NCI-H187 (cell line): ENCODE measurements around the gene SYNE1.
"Not testable (repeated sequence)": the region's sequence is repeated elsewhere in the genome, so short reads cannot be mapped to it uniquely, and the experiment has no call there.

ENCODE experiments used
- DNase-seq, 2 experiments: peaks; one replicate each; lab custom pipeline; 2025; lab: John Stamatoyannopoulos, UW

Gene SYNE1

DNA sequence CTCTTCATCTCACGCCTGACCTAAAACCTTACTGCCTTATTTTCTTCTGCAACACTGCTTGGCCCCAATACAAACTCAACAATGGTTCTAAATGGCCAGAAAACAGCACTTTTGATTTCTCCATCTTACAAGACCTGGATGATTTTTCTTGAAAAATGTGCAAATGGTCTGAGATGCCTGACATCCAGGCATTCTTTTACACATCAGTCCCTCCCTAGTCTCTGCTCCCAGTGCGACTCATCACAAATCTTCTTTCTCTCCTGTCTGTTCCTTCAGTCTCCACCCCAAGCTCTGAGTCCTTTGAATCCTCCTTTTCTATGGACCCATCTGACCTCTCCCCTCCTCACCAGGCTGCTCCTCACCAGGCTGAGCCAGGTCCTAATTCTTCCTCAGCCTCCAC, 145.7 kb downstream of the SYNE1 start:
- DNase-seq, result not testable (repeated sequence)

DNA sequence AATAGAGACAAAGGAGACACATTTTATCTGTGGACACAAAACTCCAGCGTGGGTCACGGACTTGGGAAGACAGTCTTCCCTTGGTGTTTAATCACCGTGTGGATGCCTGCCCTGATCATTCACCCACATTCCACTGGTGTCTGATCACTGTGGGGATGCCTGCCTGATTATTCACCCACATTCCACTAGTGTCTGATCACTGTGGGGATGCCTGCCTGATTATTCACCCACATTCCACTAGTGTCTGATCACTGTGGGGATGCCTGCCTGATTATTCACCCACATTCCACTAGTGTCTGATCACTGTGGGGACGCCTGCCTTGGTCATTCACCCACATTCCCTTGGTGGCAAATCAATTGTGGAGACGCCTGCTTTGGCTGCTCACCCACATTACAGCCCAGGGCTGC, 146.2 kb downstream of the SYNE1 start:
- DNase-seq, result not testable (repeated sequence)

DNA sequence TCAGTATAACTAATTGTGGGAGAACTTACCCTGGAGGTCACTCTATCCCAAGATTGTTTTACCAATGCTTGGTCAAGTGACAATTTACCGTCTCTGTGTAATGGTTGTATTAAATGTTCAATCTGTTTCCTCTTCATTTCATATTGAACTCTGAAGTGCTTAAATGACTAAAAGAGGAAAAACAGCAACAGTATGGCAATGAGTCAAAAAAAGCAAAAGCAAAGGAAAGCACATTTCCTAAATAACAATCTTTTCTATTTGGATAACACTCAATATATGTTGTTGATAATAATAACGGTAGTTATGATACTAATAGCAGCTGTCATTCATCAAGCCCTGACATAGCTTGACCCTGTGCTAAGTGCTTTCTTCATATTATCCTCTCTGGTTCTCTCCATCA, 152.4 kb downstream of the SYNE1 start:
- no peak for DNase-seq

DNA sequence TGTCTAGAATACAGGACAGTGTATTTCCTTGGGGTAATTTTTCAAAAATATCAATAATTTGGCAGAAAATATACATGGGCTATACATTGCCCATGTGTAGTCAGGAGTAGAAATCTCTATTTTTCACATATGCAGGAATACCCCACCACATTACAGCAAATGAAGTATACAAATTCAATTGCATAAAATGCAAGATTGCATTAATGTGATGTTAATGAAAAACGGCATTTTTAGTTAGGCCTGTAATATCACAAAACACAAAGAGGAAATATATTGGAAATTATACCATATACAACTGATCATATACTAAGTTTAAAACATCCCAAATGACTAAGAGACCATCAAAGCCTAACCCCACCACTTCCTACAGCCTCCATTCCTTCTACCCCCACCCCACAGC, 154.9 kb downstream of the SYNE1 start:
- no peak for DNase-seq

DNA sequence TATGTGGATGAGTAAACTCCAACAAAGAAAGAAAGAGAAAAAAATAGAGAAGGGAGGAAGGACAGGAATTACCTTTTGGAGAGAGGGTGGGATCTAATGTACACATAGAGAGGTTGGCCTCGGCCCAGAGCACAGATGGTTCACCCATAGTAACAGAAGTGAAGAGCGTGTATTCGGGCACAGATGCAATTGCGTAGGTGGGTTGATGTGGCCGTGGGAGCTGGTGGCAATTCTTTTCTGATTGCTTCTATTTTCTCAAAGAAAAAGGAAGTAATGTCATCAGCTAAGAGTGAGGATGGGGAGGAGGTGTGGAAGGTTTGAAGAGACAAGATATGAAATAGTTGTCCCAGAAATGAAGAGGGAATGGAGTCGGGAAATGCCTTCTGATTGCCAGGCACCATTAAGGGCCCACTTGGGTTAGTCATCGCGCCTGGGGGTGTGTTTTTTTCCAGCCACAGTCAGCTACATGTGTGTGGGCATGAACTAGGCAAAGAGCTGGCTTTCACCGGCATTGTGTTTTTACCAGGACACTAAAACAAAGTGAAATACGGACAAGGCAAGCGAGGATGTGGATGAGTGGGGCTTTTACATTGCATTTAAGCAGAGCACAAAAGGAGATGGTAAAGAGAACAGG, 158.7 kb downstream of the SYNE1 start:
- no peak for DNase-seq

DNA sequence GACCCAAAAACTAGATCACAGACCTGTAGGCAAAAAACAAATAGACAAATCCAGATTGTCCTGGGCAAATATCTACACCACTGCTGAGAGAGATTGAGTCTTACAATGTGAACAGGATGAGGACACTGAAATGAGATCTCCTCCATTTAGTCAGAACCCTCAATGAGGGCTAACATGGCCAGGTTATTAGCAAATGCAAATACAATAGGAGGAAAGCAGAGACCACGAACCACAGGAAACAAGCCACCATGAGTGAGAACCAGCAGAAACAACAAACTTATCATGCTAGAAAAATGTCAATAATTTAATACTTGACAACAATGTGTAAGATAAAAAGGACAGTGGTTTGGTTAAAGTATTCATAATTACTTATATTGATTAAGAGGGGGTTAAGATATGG, 162.8 kb downstream of the SYNE1 start:
- no peak for DNase-seq

DNA sequence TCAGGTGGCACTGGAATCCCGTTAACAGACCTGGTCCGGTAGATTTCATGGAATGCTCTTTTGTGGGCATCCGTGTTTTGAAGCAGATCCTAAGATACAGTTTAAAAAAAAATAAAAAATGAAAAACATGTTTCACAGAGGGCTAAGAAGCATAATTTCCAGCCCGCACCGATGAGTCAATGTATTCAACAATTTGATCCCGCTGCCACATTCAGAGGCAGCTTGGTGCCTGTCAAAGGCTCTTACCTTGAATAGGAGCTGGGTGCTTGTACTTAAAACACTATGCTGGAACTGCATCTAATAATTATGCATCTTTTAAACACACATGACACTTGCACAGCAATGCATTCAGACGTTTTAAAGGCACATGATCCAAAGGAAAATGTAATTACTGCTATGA, 164.8 kb downstream of the SYNE1 start:
- no peak for DNase-seq

DNA sequence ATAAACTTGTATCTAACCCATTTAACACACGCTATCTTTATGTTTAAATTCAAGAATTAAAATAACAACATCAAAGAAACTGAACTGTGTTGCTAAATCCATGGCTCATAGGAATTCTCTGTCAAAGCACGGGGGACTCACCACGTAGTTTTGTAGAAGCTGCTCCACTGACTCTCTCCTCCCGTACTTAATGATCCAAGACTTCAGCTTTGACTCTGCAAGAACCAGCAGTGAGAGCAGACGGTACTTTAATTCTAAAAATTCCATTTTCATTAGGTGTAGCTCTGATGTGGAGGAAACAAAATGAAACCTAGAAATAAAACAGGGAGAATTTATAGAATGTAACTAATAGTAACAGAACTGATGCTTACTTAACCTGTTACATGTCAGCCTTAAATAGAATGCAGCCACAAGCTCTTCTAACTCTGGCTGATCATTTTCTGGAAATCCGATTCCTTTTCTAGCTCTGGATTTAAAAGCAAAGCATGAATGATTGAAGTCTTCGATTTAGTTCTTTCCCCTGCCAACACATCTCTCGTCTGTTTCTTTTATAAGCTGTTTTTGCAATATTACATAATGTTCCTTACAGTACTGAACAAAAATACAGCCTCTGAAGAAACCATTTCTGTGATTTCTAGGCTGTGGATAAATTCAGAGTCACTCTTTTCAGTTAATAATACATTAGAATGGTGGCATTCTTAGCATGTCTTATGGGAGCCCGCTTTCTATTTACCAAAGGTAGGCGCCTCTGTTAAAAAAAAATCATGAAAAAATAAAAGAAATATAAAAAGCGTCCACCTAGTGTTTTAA, 165.5 kb downstream of the SYNE1 start:
- no peak for DNase-seq

DNA sequence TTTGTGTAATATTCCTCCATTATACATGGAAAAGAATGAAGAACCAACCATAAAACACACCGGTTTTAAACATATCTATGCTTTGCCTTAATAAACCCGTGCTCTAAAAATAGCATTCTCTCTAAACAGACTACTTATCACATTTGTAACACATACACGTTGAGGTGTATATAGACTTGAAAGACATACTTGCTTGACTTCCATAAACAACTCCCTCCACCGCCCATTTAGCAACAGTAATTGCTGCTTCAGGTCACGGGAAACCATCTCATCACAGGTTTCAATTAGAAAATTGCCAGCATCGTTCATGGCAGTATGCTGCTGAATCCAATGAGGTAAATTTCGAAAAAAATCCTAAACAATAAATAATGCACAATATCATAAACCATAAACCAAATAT, 174.0 kb downstream of the SYNE1 start:
- DNase-seq, result no peak

DNA sequence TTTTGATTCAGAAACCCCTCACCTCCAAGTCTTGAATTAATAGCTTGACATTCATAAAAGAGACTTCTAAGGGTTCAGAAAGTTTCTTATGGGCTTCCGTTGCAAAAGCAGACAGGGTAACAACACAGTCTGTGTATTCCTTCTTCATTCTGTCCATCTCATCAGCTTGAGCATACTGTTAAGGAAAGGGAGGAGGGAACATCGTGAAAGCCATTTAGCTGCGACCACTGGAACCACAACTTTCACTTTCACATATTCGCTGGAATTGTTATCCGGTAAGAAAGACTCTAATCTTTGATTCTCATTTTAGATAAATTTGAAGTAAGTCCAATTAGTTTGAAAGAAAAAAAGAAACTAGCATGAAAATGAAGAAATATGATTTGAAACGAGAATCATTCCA, 174.4 kb downstream of the SYNE1 start:
- DNase-seq, result no peak

DNA sequence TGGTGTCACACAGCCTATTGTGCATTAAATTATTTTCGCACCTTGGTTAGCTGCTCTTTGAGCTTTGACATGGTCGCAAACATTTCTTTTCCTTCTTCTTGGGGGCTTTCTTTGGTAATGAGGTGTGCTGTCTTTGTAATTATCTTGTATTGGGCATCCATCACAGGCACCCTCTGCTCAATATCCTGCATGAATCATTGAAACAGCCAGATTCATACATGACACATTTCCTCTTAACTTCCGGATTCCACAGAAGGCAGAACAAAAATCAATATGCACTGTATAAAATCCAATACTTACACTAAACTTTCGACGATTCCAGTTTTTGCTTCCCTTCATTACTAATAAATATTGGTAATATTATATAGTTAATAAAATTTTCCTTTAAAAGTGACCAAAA, 175.6 kb downstream of the SYNE1 start:
- no peak for DNase-seq

DNA sequence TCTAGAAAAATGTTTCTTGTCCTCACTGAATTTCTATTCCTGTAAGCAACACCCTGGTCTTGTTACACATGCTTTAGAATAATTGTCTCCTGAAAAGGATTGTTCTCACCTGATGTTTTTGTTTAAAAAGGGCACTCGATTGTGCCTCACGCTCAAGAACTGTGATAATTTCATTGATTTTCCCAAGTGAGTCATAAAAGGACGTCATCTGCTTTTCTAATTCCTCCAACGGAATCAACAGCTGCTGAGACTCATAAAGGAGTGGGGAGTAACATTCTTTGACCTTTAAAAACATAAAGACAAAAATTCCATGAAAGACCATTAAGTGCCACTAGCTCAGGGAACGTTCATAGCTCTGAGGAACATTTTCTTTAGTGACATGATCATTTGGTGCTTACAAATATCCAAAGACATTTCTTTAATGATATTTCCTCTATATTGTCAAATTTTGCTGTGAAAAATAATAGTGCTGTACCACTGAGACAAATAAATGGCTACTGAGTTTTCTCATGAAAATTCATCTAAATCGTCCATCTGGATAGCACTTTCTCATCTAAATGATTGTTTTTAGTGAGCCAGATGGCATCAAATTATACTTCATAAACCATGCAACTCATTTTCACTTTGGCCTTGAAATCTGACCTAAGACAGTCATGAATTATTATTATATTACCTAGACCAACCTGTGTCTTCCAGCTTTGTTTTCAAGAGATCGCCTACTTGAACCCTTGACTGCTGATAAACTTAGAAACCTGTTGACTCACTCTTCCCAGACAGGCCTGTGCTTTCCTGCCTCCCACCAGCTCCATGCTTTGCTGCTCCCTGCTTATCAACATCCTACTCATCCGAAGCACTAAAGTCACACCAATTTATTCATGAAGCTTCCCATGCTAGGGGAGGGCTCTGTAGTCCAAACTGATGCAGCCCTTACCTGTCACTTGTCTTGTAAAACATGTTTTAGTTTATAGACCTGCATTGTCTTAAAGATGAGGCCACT, 178.2 kb downstream of the SYNE1 start:
- DNase-seq, result no peak

DNA sequence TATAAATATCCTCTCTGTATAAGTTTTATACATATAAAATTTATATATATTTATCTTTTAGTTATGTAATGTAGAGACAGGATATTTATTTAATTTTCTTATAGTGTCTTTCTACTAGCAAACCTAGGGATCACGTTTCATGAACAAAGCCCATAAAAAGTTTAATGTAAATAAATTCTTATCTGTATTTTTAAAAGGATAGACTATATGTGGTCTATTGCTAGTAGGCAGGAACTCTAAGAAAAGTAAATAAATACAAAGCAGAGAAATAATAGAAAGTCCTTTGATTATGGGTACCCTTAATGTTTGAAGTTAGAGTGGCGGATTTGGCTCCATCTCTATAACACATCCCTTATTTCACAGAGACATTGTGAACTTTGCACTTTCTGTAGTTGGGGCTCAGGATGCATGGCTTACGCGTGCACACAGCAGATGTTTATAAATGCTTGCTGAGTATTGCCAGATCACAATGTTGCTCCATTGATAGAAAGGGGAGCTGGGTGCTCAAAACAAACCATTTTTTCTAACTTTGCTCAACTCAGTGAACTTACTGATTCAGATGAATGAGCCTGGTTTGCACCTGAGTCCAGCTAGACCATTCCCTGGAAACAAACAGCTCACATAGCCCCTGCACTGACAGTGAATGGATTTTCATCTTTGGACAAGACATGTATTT, 179.1 kb downstream of the SYNE1 start:
- no peak for DNase-seq

DNA sequence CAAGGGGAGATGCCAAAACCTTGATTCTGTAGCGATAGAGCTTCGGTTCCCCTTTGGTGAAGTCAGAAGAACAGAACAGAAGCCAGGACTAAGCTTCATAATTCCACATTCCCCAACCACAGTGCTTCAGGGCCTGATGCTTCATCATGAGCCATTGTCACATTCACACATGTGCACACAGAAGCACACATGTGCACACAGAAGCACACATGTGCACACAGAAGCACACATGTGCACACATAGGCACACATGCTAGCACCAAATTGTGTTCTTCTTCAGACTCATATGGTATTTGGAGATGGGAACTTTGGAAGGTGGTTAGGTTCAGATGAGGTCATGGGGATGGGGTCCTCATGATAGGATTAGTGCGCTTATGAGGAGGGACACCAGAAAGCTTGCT, 183.2 kb downstream of the SYNE1 start:
- DNase-seq, result no peak

DNA sequence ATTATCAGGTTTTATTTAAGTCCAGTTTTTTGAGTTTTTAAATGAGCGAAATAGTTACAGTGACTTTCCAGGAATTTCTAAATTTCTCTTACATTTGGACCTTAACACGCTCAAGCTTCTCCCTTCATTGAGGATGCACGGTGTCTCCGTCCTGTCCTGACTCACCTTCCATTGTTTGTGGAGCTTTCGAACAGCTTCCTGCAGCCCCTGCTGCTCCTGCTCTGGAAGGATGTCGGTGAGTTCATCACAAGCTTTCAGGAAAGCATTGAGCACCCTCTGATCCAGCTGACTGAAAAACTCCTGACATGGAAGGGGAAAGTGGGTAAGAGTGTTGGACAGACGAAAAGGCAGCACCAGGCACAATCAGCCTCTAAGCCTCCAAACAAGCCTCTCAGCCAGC, 183.7 kb downstream of the SYNE1 start:
- no peak for DNase-seq

DNA sequence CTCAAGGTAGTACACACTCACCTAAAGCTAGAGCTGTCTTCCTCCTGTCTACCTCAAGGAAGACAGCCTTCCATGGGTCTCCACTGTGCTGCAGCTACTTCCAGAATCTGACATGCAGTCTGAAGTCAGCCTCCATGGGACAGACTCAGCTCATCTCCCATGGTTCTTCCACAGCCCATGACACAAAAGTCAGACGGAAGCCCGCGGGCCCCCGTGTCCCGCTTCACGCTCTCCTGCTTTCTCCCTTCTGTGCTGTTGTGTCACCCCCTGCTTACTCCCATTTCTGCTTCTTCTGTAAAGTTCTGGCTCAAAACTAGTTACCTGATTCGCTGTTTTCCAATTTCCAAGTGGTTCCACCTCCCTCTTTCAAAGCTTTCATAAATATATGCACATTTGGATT, 184.5 kb downstream of the SYNE1 start:
- DNase-seq, result no peak

DNA sequence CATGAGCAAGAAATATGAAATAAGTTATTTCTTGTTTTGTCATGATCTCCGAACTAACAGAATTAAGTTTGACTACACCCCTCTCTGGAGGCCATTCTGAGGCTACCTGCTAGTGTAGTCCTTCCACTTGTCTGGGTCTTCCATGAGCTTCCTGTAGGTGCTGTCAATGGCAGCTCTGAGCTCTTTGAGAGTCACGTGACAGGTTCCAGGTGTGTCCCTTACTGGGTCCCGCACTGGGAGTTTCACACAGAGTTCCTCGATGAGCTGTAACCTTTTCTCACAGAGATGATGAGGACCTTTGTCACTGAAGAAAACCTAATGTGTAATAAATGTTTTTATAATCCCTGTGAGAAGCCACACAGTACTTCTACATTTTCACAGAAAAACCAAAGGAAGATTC, 186.6 kb downstream of the SYNE1 start:
- DNase-seq, result no peak

DNA sequence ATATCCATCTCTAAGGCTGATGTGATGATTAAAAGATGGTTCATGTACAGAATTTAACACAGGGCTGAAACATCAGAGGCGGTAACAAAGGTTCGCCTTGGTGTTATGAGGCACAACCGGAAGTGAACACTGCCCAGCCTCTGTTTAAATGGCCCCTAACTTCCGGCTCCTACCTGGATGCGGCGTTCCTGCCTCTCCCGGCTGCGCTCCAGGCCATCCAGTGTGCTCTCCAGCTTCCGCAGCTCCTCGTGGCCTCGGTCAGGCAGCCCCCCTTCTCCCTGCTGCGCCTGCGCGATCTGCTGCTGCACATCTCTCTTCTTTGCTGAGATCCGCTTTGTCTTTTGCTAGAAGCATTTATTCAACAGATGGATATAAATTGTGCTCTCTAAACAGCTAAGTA, 195.3 kb downstream of the SYNE1 start:
- DNase-seq, result no peak

DNA sequence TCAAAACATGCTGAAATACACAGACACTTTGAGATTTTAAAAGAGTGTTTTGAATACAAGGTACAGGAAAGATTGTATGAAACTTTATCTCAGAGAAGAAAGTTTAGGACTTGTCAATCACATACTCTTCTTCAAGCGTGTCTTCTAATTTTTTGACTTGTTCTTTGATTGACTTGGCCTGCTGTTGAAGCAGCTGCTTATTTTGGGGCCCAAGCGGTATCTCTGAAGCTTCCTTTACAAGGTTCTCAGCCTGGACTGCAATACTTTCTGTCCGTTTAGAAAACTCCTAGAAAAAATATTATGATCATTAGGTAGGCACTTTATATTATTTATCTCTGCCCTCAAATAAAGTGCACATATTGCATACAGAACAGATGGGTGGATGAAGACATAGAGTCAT, 201.3 kb downstream of the SYNE1 start:
- DNase-seq, result no peak

DNA sequence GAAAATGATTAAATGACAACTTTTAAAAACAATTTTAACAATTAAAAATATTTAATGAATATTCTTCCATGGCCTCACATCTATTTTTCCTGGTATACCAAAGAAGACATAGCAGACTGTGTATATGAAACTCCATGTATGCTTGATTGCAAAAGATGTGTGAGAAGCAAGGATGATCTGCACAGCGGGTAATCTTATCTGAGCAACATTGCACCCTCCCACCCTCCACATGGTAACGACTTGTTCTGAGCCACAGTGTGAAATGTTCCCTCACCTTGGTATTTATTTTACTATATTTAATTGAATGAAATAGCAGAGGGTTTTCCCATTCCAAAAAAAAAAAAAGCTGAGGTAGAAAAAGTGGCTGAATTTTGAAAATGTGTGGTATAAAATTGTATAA, 204.4 kb downstream of the SYNE1 start:
- no peak for DNase-seq

DNA sequence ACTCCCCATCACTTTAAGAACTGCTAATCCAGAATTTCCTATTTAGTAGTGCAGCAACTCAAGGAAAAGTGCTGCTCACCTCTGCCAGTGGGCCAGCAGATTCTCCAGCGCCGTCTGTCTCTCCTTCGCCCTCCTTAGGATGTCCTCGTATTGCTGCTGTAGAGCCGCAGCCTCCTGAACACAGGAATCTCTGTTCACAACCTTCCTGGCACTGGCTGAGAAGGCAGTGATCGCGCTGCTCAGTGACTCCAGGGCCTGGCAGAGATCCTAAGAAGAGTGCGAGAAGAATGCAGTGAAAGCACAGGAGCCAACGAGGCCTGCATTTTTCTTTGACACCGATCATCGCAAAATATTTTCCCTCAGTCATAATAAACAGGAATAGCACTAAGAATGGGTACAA, 209.0 kb downstream of the SYNE1 start:
- DNase-seq, result no peak

DNA sequence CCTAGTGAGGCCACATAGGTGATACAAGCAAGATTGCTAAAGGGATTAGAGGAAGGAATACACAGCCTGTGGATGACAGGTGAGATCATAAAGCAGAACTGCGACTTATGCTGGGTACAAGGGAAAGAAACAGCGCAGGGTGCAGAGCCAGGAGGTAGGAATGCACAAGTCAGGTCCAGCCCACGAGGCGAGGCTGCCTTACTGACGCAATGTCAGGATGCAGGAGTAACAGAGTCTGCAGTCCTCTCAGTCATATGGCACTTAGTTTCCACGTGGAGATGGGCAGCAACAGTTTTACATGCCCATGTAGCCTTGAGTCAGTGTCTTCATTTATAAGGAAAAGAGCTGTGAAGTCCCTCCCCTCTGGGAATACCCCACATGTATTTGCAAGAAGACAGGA, 210.9 kb downstream of the SYNE1 start:
- DNase-seq, result no peak
